Fibroblast of gingiva (primary cell): ENCODE data around the gene SF3B2.
"Not testable (repeated sequence)": the region's sequence is repeated elsewhere in the genome, so short reads cannot be mapped to it uniquely, and the experiment has no call there.

Experiments
- DNase-seq: peaks from one replicate; pipeline ENCODE4 v3.0.0-alpha.2; 2011; ENCODE audit warnings: low read depth

Gene SF3B2

GRCh38 chr11:66072081-66072480 lies 19.9 kb downstream of the SF3B2 start:
- no peak for DNase-seq

GRCh38 chr11:66072518-66072917 lies 20.4 kb downstream of the SF3B2 start:
- DNase-seq: no peak

- no peak for DNase-seq
These were observed 21.5 kb downstream of the SF3B2 start for GRCh38 chr11:66073669-66074068.

GRCh38 chr11:66075273-66075672 lies 23.1 kb downstream of the SF3B2 start:
- no peak for DNase-seq

DNA sequence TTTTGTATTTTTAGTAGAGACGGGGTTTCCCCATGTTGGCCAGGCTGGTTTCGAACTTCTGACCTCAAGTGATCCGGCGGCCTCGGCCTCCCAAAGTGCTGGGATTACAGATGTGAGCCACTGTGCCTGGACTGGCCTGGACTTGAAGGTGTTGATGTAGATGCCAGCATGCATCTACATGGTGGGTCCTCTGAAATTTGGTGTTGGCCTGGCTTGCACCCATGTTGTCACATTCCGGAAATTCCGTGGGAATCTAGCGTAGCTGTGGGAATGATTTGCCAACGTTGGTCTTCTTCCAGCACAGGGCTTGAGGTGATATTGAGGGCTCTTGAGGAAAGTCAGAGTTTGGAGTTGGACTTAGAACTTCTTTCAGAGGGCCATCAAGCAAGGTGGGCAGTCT lies 24.4 kb downstream of the SF3B2 start:
- DNase-seq: no peak

DNA sequence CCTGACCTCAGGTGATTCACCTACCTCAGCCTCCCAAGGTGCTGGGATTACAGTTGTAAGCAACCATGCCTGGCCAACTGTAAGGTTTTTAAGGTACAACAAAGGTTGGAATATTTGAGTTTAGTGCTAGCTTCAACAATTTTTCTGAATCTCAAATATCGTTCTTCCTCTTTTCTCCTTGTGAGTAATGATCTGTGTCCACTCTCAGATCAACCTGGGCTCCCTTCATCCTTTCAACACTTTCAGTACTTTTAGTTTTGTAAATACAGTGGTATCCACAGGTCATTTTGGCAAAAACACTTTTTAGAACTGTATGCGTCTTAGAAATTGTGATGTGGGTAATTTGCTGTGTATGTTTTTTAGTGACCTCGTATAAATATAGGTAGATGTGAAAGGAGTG lies 25.8 kb downstream of the SF3B2 start:
- no peak for DNase-seq

DNA sequence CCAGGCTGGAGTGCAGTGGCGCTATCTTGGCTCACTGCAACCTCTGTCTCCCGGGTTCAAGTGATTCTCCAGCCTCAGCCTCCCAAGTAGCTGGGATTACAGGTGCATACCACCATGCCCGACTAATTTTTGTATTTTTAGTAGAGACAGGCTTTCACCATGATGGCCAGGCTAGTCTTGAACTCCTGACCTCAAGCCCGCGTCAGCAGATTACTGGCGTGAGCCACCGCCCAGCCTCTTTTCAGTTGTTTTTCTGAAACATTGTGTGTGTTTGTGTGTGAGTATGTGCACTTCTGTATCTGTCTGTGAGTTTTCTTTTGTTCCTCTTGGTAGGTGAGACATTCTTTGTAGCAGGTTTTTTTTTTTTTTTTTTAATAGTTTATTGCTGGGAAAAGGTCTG lies 26.8 kb downstream of the SF3B2 start:
- DNase-seq: not testable (repeated sequence)

DNA sequence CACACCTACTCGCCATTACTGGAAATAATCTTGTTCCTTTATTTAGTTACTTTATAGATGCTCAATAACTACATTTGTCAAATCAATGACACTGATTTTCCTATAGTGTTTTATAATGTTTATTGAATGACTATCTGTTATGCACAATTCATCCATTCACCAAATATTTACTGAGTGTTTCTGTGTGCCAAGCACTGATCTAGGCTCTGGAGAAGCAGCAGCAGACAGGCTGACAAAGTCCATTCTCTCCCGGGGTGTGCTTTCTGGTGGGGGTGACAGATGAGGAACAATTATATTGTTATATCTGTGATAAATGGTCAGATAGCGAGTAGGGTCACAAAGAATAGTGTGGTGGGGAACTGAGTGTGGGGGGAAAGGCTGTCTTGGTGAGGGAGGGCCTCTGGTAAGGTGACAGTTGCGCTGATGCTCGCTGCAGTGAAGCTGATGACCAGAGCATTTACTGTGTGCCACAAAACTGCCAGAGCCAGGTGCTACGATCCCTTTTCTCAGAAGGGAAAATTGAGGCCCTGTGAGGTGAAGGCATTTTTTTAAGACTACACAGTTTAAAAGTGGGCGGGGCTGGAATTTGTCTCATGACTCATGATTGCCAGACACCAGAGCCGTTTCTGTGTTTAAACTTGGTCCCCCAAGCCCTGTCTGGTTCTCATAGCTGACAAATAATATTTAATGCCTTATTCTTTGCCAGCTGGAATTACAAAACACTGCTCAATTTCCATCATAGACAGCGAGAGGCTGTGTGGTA lies 28.1 kb downstream of the SF3B2 start:
- DNase-seq: peak; percentile 81

GRCh38 chr11:66081505-66081904 lies 29.3 kb downstream of the SF3B2 start:
- peak; percentile 21 for DNase-seq

- DNase-seq: no peak
These were observed 31.0 kb downstream of the SF3B2 start for GRCh38 chr11:66082946-66083698.

GRCh38 chr11:66083767-66084166 lies 31.6 kb downstream of the SF3B2 start:
- no peak for DNase-seq

DNA sequence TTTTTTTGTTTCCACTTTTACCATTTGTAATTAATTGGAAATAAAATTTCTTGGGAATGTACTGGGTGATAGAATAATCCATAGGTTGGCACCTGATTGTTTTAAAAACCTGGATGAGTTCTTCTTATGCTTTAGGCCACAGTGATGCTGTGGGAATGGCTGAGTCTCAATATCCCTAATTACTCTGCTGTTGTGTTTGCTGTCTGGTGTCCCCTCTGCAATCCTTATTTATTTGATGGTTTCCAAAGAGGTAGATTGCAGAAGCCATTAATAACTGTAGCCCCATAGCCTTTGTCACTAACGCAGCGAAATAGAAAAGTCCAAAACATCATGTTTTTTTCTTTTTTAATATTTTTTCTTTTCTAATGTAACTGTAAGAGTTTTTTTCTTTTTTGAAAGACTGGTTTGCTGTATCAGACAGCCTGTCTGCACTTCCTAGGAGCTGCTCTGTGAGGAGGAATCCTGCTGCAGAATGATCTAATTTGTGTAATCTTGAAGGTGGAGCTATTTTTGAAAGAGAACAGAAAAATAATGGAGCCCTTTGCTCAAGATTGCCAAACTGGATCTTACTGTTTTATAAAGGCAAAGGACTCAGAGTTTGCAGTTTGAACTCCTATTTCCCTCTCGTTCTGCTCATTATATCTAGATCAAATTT lies 32.8 kb downstream of the SF3B2 start:
- DNase-seq: no peak

GRCh38 chr11:66087148-66087908 lies 35.2 kb downstream of the SF3B2 start:
- DNase-seq: no peak

DNA sequence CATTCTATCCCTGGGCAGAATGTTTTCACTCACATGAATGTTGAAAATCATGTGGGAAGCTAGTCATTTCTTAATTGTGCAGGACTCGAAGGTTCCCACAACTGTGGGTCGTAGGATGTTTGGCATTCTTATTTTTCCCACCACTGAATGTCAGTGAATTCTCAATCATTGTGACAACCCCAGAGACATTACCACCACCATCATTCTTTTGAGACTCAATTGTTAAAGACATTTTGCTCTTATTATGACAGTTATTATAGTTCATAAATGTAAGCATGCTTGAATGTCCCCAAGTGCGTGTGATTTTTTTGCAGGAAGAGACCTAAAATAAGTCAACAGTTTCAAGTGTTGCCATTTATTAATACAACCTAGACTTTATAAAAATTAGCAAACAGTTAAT lies 36.9 kb downstream of the SF3B2 start:
- no peak for DNase-seq

- DNase-seq: no peak
These were observed 38.1 kb downstream of the SF3B2 start for GRCh38 chr11:66090288-66090687.

- not testable (repeated sequence) for DNase-seq
These were observed 40.0 kb downstream of the SF3B2 start for GRCh38 chr11:66092125-66092524.

GRCh38 chr11:66099746-66100145 lies 47.6 kb downstream of the SF3B2 start:
- DNase-seq: not testable (repeated sequence)

DNA sequence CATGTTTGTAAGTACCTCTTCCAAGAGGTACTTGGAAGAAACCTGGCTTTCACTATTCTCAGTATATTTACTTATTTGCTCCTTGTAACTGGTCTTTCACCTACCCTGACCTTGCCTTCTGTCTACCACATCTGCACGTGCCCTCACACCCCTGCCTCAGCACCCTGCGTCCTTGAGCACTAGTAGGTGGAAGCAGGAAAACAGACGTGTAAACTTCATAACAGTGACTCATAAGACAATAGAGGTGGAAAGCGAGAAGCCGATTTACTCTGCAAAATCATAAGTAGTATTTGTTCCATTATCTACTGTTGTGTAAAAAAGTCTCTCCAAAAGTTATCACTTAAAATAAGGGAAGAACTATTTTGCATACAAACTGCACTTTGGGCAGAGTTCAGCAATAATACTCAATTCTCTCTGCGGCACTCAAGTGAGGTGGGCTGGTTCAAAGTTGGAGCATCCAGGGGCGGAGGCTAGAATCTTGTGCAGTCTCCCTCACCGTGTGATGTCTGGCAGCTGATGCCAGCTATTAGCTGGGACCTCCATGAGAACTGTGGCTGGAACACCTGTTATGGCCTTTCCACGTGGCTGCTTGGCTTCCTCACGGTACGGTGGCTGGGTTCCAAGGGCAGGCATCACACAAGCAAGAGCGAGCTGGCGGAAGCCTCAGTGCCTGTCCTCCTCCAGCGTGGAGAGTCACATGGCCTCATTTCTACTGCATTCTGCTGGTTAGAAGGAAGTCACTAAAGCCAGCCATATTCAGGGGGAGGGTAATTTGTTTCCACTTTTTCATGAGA lies 48.3 kb downstream of the SF3B2 start:
- DNase-seq: no peak

DNA sequence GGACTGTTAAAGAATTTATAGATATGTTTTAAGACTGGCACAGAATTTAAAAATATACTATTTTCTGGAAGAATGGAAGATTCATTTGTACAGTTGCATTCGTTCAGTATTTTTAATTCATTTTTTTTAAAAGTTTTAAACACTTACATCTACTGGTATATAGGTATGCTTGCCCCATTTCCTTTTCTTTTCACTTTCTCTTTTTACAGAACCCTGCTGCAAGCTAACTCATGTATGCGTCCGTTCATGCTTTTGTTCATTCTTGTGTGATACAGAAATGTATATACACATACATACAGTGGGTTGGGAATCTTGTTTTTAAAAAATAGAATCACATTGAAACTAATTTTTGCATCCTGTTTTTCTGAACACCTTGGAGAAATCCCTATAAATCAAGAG lies 48.9 kb downstream of the SF3B2 start:
- DNase-seq: no peak

DNA sequence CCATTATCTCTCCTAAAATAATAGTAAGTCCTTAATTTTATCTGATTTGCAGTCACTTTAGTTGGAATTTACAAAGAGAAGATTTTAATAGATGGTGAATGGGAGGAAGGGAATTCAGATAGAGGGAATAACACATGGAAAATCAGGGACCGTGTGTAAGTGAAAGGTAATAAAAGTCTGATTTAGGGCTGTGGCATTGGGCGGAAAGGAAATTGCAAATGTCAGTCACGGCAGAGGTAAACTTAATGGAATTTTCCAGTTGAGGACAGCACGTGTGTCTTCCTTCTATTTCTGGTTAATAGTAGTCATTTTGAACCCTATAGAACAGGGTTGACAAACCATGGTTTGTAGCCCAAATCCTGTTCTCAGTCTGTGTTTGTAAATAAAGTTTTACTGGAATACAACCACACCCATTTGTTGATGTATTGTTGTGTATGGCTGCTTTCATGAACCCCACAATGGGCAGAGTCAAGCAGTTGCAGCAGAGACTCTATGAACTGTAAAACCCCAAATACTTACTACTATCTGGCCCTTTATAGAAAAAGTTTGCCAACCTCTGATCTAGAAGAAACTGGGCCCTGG lies 52.0 kb downstream of the SF3B2 start:
- no peak for DNase-seq
